PC-3 (cell line): Measurements from ENCODE around the gene NOC4L. TPM values are rescaled to one million over a fixed set of nuclear protein-coding genes. Genes with fewer than 3 reads are reported as not detected.
A peak's percentile ranks its signal among the peaks of the same experiment; 100 is the strongest.

Experiments used
- ATAC-seq: fragments of 200-7000 bp; cut with Tn5 transposase; 2 replicates; pipeline ENCODE4 v1.9.1; 2020; ENCODE audit warnings: mild to moderate bottlenecking, moderate library complexity
- BruUV-seq: library from RNA; stranded (reverse); fragments of 400-500 nt; replicated peaks from 2 replicates; lab custom pipeline; 2021; lab: Mats Ljungman, UMichigan
- CTCF ChIA-PET: fragments of 300-600 bp; sonication (Branson Sonifier 250); formaldehyde crosslinking; loops from one replicate; lab custom pipeline; 2022; ENCODE audit warnings: antibody characterized with exemption; lab: Charles Lee
- POLR2A ChIA-PET: fragments of 300-600 bp; sonication (Branson Sonifier 250); formaldehyde crosslinking; loops from one replicate; lab custom pipeline; 2022; ENCODE audit warnings: antibody characterized with exemption; ENCODE audit not compliant: unreplicated experiment; lab: Charles Lee
- DNase-seq: peaks from one replicate; pipeline ENCODE4 v3.0.0-alpha.2; 2015
- H2AFZ ChIP-seq: fragments of 300-600 bp; sonication (generic); 2 replicates; pipeline ENCODE4 v1.6.0; 2016; ENCODE audit warnings: antibody characterized with exemption, low read length
- H3F3A ChIP-seq: fragments of 300-600 bp; sonication (generic); one replicate; pipeline ENCODE4 v1.6.0; 2017; ENCODE audit warnings: antibody characterized with exemption, low read length, control low read depth, mild to moderate bottlenecking; ENCODE audit not compliant: unreplicated experiment
- H3K27ac ChIP-seq: fragments of 300-600 bp; sonication (generic); 2 replicates; pipeline ENCODE4 v1.5.1; 2016; ENCODE audit warnings: mild to moderate bottlenecking, low read length
- H3K27me3 ChIP-seq: fragments of 300-600 bp; sonication (generic); 2 replicates; pipeline ENCODE4 v1.6.1; 2016; ENCODE audit warnings: low read length, mixed read lengths
- H3K36me3 ChIP-seq: fragments of 300-600 bp; sonication (generic); 2 replicates; pipeline ENCODE4 v1.6.1; 2016; ENCODE audit warnings: low read depth, mixed run types, low read length, mixed read lengths
- H3K4me1 ChIP-seq: fragments of 300-600 bp; sonication (generic); 2 replicates; pipeline ENCODE4 v1.5.1; 2016; ENCODE audit warnings: low read length; ENCODE audit not compliant: insufficient read depth
- H3K4me2 ChIP-seq: fragments of 300-600 bp; sonication (generic); 2 replicates; pipeline ENCODE4 v1.6.0; 2016; ENCODE audit warnings: low read length
- H3K4me3 ChIP-seq: fragments of 300-600 bp; sonication (generic); 2 replicates; pipeline ENCODE4 v1.5.1; 2016; ENCODE audit warnings: mild to moderate bottlenecking, low read length, mixed read lengths
- H3K79me2 ChIP-seq: fragments of 300-600 bp; sonication (generic); 2 replicates; pipeline ENCODE4 v1.6.1; 2017; ENCODE audit warnings: low read length, mixed read lengths
- H3K9ac ChIP-seq: fragments of 300-600 bp; sonication (generic); 2 replicates; pipeline ENCODE4 v1.6.0; 2016; ENCODE audit warnings: mild to moderate bottlenecking, low read length
- H3K9me2 ChIP-seq: fragments of 300-600 bp; sonication (generic); replicated peaks from 2 replicates; pipeline ENCODE4 v1.6.1; 2016; ENCODE audit warnings: mixed run types, low read length, mixed read lengths
- H3K9me3 ChIP-seq: fragments of 300-600 bp; sonication (generic); 2 replicates; pipeline ENCODE4 v1.6.1; 2016; ENCODE audit warnings: low read length, mixed read lengths
- H4K20me1 ChIP-seq: fragments of 300-600 bp; sonication (generic); 2 replicates; pipeline ENCODE4 v1.6.1; 2016; ENCODE audit warnings: low read length, mixed read lengths
- CTCF ChIP-seq: fragments of 300-600 bp; sonication (generic); conservative IDR thresholded peaks from 2 replicates; pipeline ENCODE4 v1.5.1; 2017; ENCODE audit warnings: antibody characterized with exemption, low read depth, mild to moderate bottlenecking, low read length
- EZH2 ChIP-seq: fragments of 300-600 bp; sonication (generic); IDR thresholded peaks from one replicate; pipeline ENCODE4 v1.6.1; 2017; ENCODE audit warnings: antibody characterized with exemption, mild to moderate bottlenecking, low read length; ENCODE audit not compliant: unreplicated experiment
- EZH2phosphoT487 ChIP-seq: fragments of 300-600 bp; sonication (generic); IDR thresholded peaks from 2 replicates; pipeline ENCODE4 v1.6.1; 2018; ENCODE audit warnings: mild to moderate bottlenecking, antibody characterized with exemption, low read length, borderline replicate concordance
- intact Hi-C: fragments of 100-400 bp; cut with micrococcal nuclease; formaldehyde crosslinking; loops from 2 replicates; pipeline ENCODE4 v1.9.0; 2023
- total RNA-seq: library from RNA; depleted of rRNA; stranded (reverse); fragments of >200 nt; gene quantifications from 2 replicates; pipeline ENCODE4 v1.2.3, GENCODE V29; 2014

NOC4L gene
- total RNA-seq, 1 experiment from 2014 or later, result 44.4 TPM

DNA sequence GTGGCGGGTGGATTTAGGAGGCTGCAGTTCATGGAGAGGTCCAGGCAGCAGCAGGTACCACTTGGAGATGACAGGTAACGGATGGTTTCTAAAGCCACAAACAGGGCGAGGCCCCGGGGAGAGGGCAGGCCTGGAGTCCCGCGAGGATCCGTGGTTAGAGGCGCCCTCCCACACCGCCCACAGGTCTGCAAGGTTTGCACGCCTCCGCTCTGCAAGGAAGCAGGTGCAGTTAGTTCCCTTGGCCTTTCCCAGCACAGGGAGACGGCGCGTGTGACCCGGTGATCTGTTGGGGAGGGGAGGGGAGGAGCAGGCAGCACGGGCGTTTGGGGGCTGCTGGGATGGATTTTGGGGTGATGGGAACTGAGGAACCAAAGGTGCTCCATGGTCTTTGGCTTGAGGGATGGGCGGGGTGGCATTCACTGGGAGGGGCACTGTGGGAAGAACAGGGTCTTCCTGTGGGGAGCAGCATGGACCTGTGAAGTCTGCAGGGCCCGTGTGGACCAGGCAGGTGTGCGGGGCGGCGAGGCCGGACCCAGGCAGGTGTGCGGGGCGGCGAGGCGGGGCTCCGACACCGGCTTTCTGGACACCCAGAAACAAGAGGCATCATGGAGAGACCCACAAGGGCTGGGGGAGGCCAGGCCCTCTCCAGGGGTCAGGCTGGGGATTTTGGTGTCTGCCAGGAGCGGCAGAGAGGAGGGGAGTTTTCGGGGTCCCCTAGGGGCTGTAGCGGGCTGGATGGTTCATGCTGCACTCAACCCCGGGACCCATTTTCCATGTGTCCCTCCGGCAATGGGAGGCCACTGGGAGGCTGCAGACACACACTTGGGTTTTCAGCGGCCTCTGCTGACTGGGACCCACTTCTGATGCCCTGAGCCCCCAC is 29.1 kb downstream of the NOC4L start:
- Histone ChIP-seq H3K27ac (no peak overlapping the region), H3F3A (no peaks in the 10 kb centered on the region), H3K9me2 (no peaks in the 10 kb centered on the region), H3K4me2 (no peak overlapping the region), H3K79me2 (no peaks in the 10 kb centered on the region), H3K9me3 (no peaks in the 10 kb centered on the region), H3K4me3 (no peak overlapping the region), H2AFZ (no peak overlapping the region), H4K20me1 (no peaks in the 10 kb centered on the region), H3K36me3 (no peaks in the 10 kb centered on the region), H3K27me3 (peaks cover 30% of the 10 kb centered on the region), H3K4me1 (peaks cover 14% of the 10 kb centered on the region), H3K9ac (no peak overlapping the region)
- intact Hi-C loops, result no loop called here
- no peak for ATAC-seq
- ChIA-PET CTCF (no interaction called here), POLR2A (no interaction called here)
- no peak for DNase-seq
- TF ChIP-seq CTCF (no peak), EZH2 (no peak), EZH2phosphoT487 (no peak)
- BruUV-seq, result no TSS peak

- TF ChIP-seq EZH2, result no peak
- no peak for TF ChIP-seq CTCF
- TF ChIP-seq EZH2phosphoT487, result no peak
- DNase-seq, result no peak
- H2AFZ ChIP-seq, result no peak overlapping the region
- ChIA-PET CTCF (no interaction called here), POLR2A (no interaction called here)
- intact Hi-C loops, result no loop called here
- H3K4me3 ChIP-seq, result no peak overlapping the region
- BruUV-seq, result no TSS peak
- no peaks in the 10 kb centered on the region for H3K9me2 ChIP-seq
- peaks cover 30% of the 10 kb centered on the region for H3K27me3 ChIP-seq
- no peak overlapping the region for H3K9ac ChIP-seq
- no peaks in the 10 kb centered on the region for H3K36me3 ChIP-seq
- peak overlapping the region; percentile 54 for H3K4me2 ChIP-seq
- ATAC-seq, result no peak
- H3K4me1 ChIP-seq, result peaks cover 21% of the 10 kb centered on the region
- no peaks in the 10 kb centered on the region for H4K20me1 ChIP-seq
- no peaks in the 10 kb centered on the region for H3K79me2 ChIP-seq
- H3K27ac ChIP-seq, result no peak overlapping the region
- H3F3A ChIP-seq, result no peaks in the 10 kb centered on the region
- no peaks in the 10 kb centered on the region for H3K9me3 ChIP-seq
Observed at GRCh38 chr12:132174015-132174838, 30.0 kb downstream of the NOC4L start.
